Cardiac septum (tissue), 1 donor: Measurements from ENCODE around the gene TIMM17A. TPM values are rescaled to one million over a fixed set of nuclear protein-coding genes. Genes with fewer than 3 reads are reported as not detected.
"Not testable (repeated sequence)": the region's sequence is repeated elsewhere in the genome, so short reads cannot be mapped to it uniquely, and the experiment has no call there.

ENCODE experiments used
- DNase-seq: peaks from one replicate; pipeline ENCODE4 v3.0.0-alpha.2; 2020; ENCODE audit warnings: low spot score
- intact Hi-C: fragments of 100-400 bp; cut with DNase I; formaldehyde crosslinking; loops from one replicate; pipeline ENCODE4 v1.14.0; 2022
- total RNA-seq: library from RNA; stranded (reverse); fragmentation: NEBNext Ultra II Directional; extraction: Animal tissue kit (Norgen Biotek cat#: 25700); gene quantifications from one replicate; pipeline ENCODE4 v1.2.1, GENCODE V29; 2021
- donor health status: DM: no; HTN: no; CAD: no.

TIMM17A gene
- total RNA-seq, 1 donor from 2014 or later: 79.1 TPM

DNA sequence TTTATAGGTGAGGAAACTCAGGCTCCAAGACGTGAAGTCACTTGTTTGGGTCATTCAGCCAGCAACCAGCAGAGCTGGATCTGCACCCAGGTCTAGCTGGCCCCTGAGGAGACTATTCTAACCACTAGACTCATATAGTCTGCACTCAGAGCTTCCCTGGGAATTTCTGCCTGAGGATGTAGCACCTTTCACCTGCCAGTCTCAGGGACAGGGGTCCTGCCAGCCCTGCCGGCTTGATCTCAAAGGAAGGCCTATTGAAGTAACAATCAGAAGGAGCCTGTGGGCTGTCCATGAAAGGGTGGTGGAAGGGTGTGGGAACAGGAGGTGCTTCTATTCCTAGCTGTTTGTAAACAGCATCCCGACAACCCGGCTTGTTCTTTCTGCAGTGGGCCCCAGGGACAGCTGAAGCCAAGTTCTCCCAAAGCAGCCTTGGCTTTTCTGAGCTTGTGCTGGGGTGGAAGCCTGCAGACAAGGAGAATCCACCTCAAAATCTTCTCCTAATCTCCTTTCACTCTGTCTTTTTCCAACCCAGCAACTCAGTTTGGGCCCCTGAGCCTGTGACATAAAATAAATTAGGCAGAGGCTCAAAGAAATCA lies 16.8 kb upstream of the TIMM17A start:
- no peak for DNase-seq
- intact Hi-C loops: no loop called here

DNA sequence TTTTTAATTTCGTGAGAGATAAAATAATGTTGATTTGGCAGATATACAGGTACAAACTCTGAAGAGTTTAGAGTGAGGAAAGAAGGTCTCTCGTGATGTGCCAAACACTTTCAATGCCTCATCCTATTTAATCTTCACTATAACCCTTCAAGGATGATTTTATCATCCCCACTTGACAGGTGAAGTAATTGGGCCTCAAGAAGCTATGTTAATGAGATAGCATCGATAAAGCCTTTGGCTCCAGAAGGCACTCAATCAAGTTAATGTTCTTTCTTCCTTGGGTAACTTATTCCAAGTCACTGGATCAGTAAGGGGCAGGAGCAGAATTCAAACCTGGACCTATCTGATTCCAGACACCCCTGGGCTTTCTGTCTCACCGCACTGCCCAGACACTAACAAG lies 16.2 kb upstream of the TIMM17A start:
- no peak for DNase-seq
- intact Hi-C loops: no loop called here

DNA sequence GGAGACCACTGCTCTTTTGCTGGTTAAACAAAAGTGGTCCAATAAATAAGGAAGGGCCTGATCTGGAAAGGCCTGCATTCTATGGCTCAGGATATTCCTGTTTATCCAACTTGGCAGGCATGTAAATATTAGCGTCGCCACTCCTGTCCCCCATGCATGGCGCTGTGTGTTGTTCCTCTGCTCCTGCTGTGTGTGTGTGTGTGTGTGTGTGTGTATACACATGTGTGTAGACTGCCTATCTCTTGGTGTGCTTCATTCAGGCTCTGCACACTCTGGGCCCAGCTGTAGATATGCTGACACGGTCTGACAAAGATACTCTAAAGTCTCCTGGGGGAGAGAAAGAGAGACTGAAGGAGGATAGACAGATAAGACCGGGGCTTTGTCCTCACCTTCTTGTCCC lies 15.7 kb upstream of the TIMM17A start:
- DNase-seq: no peak
- intact Hi-C loops: no loop called here

DNA sequence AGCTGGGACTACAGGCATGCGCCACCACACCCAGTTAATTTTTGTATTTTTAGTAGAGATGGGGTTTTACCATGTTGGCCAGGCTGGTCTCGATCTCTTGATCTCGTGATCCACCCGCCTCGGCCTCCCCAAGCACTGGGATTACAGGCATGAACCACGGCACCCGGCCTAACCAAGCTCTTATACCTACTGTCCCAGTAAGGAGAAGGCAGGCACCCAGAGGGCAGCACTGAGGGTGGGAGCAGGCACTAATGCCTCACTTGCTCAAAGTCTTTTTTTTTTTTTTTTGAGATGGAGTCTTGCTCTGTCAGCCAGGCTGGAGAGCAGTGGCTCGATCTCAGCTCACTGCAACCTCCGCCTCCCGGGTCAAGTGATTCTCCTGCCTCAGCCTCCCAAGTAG lies 15.0 kb upstream of the TIMM17A start:
- not testable (repeated sequence) for DNase-seq
- intact Hi-C loops: loop anchor here (5.0 kb wide), 1 partner anchor 33 kb away; no protein-coding TSS in a partner anchor

DNA sequence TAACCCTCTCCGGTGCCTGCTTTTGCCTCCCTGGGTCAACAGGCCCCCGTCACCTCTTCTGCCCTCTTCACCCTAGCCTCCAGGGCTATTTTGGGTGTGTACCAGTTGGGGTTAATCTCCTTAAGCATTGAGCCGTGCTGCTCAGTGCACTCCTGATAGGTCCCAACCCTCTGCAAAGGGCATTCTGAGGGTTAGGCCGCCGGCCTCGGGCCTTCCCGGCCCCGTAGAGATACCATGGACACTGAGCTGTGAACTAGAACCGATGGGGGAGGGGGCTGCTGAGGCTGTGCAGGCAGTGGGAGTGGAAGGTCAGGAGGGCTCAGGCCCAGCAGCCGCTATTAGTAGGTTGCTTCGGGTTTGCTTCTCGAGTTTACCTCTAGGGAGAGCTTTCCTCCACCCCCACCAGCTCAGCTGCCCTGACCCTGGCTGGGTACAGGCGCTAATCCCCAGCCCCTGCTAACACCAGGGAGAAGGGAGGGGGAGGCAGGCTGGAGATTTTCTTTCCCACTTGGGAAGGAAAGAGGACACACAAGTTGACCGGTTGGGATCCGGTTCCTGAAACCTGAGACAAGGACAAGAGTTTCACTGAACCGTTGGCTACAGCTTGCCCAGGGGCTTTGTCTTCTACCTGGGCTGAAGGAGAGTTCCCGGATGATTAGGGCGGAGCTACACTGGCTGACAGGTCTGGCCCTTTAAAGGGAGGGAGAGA lies 13.7 kb upstream of the TIMM17A start:
- intact Hi-C loops: loop anchor here (5.0 kb wide), 1 partner anchor 34 kb away; no protein-coding TSS in a partner anchor
- no peak for DNase-seq

DNA sequence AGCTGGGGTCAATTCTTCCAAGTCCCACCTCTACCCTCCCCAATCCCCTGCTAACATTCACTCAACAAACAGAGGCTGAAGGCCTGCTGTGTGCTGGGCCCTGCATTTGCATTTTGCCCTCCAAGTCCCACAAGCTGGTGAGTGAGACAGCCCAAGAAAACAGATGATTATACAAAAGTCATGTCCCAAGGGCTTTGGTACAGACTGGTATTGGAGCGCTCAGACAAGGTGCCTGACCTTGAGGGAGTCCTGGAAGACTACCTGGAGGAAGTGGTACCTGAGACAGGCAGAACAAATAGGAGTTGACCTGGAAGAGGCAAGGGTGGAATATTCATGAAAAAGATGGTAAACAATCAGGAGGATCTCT lies 13.2 kb upstream of the TIMM17A start:
- intact Hi-C loops: loop anchor here (5.0 kb wide), 1 partner anchor 35 kb away; no protein-coding TSS in a partner anchor
- DNase-seq: no peak

DNA sequence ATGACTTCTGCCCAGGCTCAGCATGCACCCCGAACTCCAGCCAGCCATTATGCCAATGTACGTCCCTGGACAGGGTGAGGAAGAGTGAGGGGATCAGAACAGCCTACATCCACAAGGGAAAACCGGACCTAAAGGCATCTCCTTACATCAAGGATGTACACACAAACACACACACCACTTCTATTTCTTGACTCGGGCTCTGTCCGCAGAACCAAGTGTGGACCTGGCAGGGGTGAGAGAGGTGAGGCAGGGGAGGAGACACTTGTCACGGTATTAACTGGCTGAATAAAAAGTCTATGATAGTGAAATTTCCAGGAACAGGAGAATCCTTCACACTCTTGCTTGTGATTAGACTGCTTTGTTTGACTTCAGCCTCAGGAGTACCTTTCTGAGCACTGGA lies 11.3 kb upstream of the TIMM17A start:
- DNase-seq: no peak
- intact Hi-C loops: loop anchor here (5.0 kb wide), 1 partner anchor 37 kb away; no protein-coding TSS in a partner anchor

DNA sequence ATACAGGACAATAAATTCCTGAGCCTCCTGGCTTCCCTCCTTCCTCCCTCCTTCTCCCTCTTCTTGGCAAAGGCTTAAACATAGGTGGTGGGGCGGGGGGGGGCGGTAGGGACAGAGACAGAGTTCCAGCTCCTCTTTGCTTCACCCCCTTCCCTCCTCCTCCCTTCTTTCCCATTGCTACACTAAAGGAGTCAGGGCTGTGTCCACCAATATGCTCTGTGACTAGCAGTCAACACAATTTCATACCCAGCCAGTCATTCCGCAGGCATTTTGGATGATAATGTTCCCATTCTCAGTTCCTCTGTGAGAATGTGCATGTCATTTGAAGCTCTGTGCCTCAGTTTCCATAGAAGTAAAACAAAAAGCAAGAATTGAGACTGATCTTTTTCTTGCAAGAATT lies 10.7 kb upstream of the TIMM17A start:
- intact Hi-C loops: loop anchor here (5.0 kb wide), 1 partner anchor 37 kb away; no protein-coding TSS in a partner anchor
- DNase-seq: no peak

DNA sequence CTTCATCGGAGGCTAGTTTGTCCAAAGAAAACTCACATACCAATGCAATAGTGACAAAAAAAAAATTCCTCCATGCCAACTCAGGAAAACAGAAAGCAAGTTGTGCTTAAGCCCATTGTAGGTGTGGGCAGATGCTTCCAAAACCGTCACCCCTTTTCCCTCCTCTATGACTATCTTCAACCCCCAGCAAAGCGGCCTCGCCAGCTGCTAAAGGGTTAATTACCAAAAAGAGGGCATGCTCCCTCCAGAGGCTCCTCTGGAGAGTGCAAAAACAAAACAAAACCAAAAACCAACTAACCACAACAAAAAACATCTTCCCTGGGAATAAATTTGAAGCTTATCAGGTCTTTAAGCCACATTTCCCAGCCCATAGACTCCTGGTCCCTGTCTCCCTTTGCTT lies 10.1 kb upstream of the TIMM17A start:
- intact Hi-C loops: no loop called here
- no peak for DNase-seq

DNA sequence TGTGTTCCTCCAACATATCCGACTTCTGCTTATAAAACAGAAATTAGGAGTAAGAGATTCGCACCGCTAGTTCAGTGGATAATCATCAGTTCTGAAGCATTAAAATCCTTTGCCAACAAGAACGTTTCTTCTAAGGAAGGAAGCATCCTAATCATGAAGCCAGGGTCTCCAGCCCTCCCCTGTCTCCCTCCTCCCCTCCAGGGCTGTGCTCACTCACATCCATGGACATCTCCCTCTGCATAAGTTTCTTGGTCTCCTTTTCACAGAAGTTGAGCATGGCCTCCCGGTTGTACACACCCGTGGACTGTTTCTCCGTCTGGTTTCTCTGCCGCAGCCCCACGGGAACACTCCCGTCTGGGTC lies 9.5 kb upstream of the TIMM17A start:
- intact Hi-C loops: no loop called here
- DNase-seq: no peak

DNA sequence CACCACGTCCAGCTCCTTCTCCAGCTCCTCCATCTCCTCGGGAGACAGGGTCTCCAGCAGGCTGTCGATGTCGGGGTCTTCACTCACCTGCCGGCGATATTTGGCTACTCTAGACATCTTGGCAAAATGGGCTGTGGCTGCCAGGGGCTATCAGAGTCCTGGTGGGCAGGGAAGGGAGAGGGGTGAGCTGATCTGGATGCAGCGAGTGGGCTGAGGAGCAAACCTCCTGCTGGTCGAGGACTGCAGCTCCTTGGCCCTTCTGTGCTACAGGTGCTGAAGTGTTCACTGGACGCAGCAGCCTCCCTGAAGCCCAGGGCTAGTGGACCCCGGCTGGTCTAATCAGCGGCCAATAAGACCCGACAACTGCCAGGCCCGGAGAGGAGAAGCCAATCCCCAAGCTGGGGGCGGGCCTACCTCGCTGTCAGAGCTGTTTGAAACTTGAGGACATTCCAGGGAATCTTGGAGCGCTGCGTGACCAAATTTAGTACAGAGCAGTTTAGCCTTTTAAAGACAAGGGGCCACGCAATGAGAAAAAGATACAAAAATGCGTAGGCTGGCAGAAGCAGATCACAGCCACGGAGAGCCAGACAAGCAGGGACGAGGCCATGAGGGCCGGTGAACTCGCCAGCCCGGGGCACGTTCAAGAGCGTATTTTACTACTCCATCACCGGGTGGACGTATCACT lies 8.9 kb upstream of the TIMM17A start, which contains the start of gene LMOD1:
Gene LMOD1, minus strand, starts transcription at position 325 of the 685 bp plus-strand sequence. Its CDS starts 208 bp downstream, at position 117.
- intact Hi-C loops: no loop called here
- DNase-seq: peak; percentile 84

DNA sequence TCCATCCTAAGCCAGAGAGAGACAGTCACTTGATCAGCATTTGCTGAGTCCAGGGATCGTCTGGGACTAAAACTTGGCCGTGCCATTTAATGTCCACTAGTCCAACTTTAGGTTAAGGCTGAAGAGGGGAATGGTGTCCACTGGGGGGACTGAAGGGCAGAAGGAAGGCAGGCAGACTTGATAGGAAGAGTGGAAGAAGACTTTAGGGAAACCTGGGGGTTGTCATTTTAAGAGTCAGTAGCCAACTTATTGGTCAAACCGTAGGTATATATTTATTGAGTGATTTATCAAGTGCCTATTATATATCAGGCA lies 7.7 kb upstream of the TIMM17A start:
- no peak for DNase-seq
- intact Hi-C loops: no loop called here

DNA sequence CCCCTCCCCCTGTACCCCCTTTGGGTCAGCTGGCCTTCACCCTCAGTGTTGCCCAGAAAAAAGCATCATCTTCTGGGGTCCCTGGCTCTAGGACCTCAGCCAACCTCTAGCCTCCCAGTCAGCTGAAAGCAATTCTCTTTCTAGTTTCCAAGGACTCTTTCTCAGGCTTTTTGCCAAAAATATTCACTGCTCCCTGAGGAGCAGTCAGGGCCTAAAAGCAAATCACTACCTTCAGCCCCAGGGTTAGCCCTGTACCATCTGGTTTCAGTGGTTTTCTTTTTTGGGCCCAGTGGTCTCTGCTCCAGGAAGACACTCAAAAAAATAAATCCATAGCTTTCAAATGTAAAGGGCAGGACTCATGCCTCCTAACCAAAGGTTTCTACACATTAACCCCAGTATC lies 5.8 kb upstream of the TIMM17A start:
- no peak for DNase-seq
- intact Hi-C loops: no loop called here

DNA sequence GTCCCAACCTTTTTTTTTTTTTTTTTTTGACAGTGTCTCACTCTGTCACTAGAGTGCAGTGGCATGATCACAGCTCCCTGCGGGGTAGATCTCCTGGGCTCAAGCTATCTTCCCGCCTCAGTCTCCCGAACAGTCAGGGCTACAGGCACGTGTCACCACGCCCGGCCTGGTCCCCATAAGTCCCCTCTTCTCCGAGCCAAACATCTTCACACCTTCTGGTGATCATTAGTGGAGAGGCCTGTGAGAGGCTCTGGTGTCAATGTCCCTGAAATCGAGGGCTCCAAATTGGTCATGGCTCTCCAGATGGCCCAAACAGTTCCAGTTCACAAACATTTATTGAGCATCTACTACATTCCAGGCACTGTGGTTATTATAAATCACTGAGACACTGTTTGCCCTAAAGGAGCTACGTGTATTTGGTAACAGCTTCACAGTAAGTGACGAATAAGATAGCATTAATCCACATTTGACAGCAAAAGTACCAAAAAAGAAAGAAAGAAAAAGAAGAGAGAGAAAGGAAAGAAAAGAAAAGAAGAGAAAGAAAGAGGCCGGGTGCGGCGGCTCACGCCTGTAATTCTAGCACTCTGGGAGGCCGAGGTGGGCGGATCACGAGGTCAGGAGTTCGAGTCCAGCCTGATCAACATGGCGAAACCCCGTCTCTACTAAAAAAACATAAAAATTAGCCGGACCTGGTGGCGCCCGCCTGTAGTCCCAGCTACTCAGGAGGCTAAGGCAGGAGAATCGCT lies 867 bp upstream of the TIMM17A start:
- DNase-seq: no peak
- intact Hi-C loops: loop anchor here (5.0 kb wide), 1 partner anchor 127 kb away; the partner anchor contains the start of gene IPO9

DNA sequence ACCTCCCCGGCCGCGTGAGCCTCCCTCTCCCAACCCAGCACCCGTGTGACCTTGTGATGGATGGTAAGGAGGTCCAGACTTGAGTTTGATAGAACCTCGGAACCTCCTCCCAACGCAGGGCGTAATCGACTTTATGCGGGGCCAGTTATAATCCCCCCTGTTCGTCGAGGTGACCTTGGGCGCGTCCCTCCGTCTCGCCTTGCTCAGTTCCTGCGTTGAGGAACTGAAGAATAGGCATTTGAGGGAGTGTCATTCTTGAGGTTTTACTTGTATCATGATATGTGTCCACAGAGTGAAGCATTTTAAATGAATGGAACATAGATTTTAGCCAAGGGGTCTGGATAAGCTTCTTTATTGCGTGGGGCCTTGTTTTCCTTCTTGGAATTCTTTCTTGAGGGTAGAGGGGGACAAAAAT lies 433 bp downstream of the TIMM17A start:
- intact Hi-C loops: loop anchor here (5.0 kb wide), 1 partner anchor 128 kb away; the partner anchor contains the start of gene IPO9
- DNase-seq: no peak

DNA sequence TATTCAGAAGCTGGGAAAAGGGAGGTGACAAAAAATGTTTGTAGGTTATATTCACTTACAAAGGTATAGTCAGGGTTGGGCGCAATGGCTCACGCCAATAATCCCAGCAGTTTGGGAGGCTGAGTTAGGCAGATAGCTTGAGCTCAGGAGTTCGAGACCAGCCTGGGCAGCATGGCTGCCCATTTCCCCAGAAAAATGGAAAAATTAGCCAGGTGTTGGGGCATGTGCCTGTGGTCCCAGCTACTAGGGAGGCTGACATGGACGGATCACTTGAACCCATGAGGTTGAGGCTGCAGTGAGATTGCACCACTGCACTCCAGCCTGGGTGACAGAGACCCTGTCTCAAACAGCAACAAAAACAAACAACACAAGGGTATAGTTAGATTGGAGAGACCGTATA lies 3.0 kb downstream of the TIMM17A start:
- DNase-seq: no peak
- intact Hi-C loops: loop anchor here (5.0 kb wide), 1 partner anchor 131 kb away; the partner anchor contains the start of gene IPO9

DNA sequence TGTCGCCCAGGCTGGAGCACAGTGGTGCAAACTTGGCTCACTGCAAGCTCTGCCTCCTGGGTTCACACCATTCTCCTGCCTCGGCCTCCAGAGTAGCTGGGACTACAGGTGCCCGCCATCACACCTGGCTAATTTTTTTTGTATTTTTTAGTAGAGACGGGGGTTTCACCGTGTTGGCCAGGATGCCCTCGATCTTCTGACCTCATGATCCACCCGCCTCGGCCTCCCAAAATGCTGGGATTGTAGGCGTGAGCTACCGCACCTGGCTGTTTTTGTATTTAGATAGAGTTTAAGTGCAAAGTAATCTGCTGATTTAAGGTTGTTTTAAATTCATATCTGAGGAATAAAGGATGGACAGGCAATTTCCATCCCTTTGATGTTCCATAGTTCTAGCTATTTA lies 7.1 kb downstream of the TIMM17A start:
- intact Hi-C loops, DNase-seq: not testable (repeated sequence)

DNA sequence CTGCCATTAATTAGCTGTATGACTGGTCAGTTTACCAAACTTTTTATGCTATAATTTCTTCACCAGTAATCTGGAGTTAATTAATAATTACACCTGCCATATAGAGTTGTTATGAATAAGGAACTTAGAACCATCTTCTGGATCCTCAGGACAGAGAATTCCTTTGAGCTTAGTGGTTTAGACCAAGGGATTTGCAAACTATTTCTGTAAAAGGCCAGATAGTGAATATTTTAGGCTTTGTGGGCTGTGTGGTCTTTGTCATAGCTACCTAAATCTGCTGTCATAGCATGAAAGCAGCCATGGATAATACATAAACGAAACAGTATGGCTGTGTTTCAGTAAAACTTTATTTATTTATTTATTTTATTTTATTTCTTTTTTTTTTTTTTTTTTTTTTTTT lies 9.0 kb downstream of the TIMM17A start:
- DNase-seq: no peak
- intact Hi-C loops: no loop called here

DNA sequence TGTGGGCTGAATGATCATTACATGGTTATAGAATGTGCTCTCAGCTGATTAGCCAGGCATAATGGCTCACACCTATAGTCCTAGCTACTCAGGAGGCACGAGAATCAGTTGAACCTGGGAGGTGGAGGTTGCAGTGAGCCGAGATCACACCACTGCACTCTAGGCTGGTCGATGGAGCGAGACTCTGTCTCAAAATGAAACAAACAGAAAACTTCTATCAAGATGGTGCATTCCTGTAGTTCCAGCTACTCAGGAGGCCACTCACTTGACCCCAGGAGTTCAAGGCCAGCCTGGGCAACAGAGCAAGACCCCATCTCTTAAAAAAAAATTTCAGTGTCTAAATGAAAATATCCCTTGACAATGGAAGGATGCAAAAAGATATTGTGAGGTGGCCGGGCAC lies 10.9 kb downstream of the TIMM17A start:
- intact Hi-C loops: no loop called here
- DNase-seq: no peak
